Dendritic cell treated with granulocyte-macrophage colony-stimulating factor and Interleukin-4, amounts not matched to agents 40 ng/mL and 50 ng/mL, for 4 days (primary cell): ENCODE data around the gene ARID3B.
"Not testable (repeated sequence)": the region's sequence is repeated elsewhere in the genome, so short reads cannot be mapped to it uniquely, and the experiment has no call there.

Source experiments
- H3K27ac Mint-ChIP-seq: one replicate; pipeline ENCODE4 v1.8.0; 2022; ENCODE audit warnings: mild to moderate bottlenecking, mixed read lengths
- H3K27me3 Mint-ChIP-seq: one replicate; pipeline ENCODE4 v1.8.0; 2022; ENCODE audit warnings: mild to moderate bottlenecking, mixed read lengths
- H3K36me3 Mint-ChIP-seq: one replicate; pipeline ENCODE4 v1.8.0; 2022; ENCODE audit warnings: low read depth, mixed read lengths
- H3K4me1 Mint-ChIP-seq: one replicate; pipeline ENCODE4 v1.8.0; 2022; ENCODE audit warnings: low read depth, mixed read lengths
- H3K4me3 Mint-ChIP-seq: one replicate; pipeline ENCODE4 v1.8.0; 2022; ENCODE audit warnings: mild to moderate bottlenecking, moderate library complexity, mixed read lengths
- H3K9me3 Mint-ChIP-seq: one replicate; pipeline ENCODE4 v1.8.0; 2022; ENCODE audit warnings: mixed read lengths
- intact Hi-C: fragments of 100-400 bp; cut with micrococcal nuclease; formaldehyde crosslinking; loops from one replicate; pipeline ENCODE4 v1.15.0; 2022

The ARID3B gene

GRCh38 chr15:74540761-74541493 is at the start of gene ARID3B:
ARID3B (plus strand) TSS chr15:74541220; CDS start chr15:74543937, 2,717 bp downstream.
- Mint-ChIP-seq H3K27ac (peak within 1 kb of the TSS; percentile 95), H3K36me3 (peaks cover 25% of the 10 kb centered on the region), H3K4me3 (peak within 1 kb of the TSS; percentile 96), H3K27me3 (peaks cover 23% of the 10 kb centered on the region), H3K4me1 (peaks cover 52% of the 10 kb centered on the region), H3K9me3 (no peaks in the 10 kb centered on the region)
- intact Hi-C loops = loop anchor here (1.0 kb wide), 1 partner anchor 74 kb away; the partner anchor contains the start of gene CLK3

DNA sequence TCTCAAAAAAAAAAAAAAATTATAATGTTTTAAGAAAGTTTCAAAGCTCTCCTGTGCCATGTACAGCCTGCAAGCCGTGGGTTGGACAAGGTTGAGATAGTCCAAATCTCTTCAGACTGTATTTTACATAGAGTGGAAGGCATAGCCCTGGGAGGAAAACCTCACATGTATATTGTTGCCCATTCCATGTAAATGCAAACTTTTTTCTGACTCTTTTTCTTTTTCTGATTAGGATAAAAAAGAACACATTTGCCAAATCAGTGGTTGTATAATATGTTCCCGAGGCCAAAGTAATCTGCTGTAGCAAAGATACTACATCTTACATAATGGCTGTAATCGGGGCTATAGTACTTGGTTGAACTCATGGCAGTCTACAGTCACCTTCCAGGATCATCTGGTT is 44.4 kb upstream of the ARID3B start:
- Mint-ChIP-seq H3K9me3 (no peaks in the 10 kb centered on the region), H3K27me3 (no peaks in the 10 kb centered on the region), H3K36me3 (peaks cover 3% of the 10 kb centered on the region), H3K4me3 (no peak overlapping the region), H3K27ac (no peak overlapping the region), H3K4me1 (no peaks in the 10 kb centered on the region)
- intact Hi-C loops = no loop called here

DNA sequence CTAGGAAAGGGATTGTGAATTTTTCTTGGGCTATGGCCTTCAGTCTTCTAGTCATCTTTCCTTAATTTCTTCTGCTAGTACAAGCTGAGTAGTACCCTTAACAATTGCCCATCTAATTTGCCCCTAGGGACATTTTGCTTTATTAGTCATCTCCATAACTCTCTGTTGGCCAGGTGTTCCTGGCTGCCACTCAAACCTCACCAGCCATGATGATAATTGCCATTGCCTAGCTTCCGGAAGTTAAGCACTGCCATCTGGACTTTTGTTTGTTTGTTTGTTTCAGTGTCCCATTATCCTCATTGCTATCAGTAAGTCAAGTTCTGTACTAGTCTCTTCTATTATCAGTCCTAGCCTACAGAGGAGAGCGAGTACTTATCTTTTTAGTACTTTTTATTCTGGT is 43.4 kb upstream of the ARID3B start:
- Mint-ChIP-seq H3K9me3 (no peaks in the 10 kb centered on the region), H3K27ac (no peak overlapping the region), H3K4me1 (peaks cover 3% of the 10 kb centered on the region), H3K27me3 (no peaks in the 10 kb centered on the region), H3K4me3 (no peak overlapping the region), H3K36me3 (no peaks in the 10 kb centered on the region)
- intact Hi-C loops = no loop called here

- Mint-ChIP-seq H3K4me1 (peaks cover 7% of the 10 kb centered on the region), H3K27me3 (no peaks in the 10 kb centered on the region), H3K9me3 (no peaks in the 10 kb centered on the region), H3K4me3 (no peak overlapping the region), H3K27ac (no peak overlapping the region), H3K36me3 (peaks cover 4% of the 10 kb centered on the region)
- intact Hi-C loops = no loop called here
Measured at GRCh38 chr15:74499366-74499765, 41.7 kb upstream of the ARID3B start.

- intact Hi-C loops = no loop called here
- no peaks in the 10 kb centered on the region for H3K27me3 Mint-ChIP-seq
Measured at GRCh38 chr15:74500401-74500800, 40.6 kb upstream of the ARID3B start.

DNA sequence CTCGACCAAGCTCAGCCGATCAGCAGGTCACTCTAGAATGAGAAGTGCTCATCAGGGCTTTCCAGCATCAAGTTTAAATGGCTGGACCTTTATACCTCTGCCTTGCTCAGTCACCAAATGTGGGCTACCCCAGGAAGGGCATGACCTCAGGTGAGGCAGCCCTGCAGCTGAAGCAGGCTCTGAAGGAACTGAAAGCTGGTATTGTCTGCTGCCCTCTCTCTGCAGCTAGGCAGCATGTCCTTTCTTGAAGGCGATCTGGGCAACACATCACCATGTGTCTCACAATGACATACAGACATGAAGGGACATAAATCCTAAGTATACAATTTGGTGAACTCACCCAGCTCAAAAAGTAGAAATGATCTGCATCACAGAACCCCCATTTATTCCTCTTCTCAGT is 38.7 kb upstream of the ARID3B start:
- peaks cover 4% of the 10 kb centered on the region for H3K36me3 Mint-ChIP-seq
- intact Hi-C loops = no loop called here
- no peaks in the 10 kb centered on the region for H3K9me3 Mint-ChIP-seq
- H3K4me3 Mint-ChIP-seq = no peak overlapping the region
- H3K27ac Mint-ChIP-seq = no peak overlapping the region
- peaks cover 7% of the 10 kb centered on the region for H3K4me1 Mint-ChIP-seq
- no peaks in the 10 kb centered on the region for H3K27me3 Mint-ChIP-seq

More at GRCh38 chr15:74500401-74500800, 40.6 kb upstream of the ARID3B start:
- no peak overlapping the region for H3K27ac Mint-ChIP-seq
- H3K4me3 Mint-ChIP-seq = no peak overlapping the region
- peaks cover 7% of the 10 kb centered on the region for H3K4me1 Mint-ChIP-seq
- H3K9me3 Mint-ChIP-seq = no peaks in the 10 kb centered on the region
- peaks cover 4% of the 10 kb centered on the region for H3K36me3 Mint-ChIP-seq

DNA sequence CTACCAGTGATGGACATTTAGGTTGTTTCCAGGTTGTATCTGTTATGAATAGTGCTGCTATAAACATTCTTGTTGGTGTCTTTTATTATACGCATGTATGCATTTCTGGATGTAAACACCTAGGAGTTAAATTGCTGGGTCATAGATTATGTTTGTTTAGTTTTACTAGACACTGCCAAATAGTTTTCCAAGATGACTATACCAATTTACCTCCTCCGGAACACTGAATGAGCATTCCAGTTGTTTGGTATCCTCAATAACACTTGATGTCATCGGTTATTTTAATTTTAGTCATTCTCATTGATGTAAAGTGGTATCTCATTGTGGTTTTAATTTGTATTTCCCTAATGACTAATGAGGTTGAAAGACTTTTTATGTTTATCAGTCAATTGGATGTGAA is 36.6 kb upstream of the ARID3B start:
- no peak overlapping the region for H3K4me3 Mint-ChIP-seq
- no peaks in the 10 kb centered on the region for H3K9me3 Mint-ChIP-seq
- no peak overlapping the region for H3K27ac Mint-ChIP-seq
- intact Hi-C loops = no loop called here
- peaks cover 4% of the 10 kb centered on the region for H3K36me3 Mint-ChIP-seq
- H3K27me3 Mint-ChIP-seq = no peaks in the 10 kb centered on the region
- peaks cover 7% of the 10 kb centered on the region for H3K4me1 Mint-ChIP-seq

DNA sequence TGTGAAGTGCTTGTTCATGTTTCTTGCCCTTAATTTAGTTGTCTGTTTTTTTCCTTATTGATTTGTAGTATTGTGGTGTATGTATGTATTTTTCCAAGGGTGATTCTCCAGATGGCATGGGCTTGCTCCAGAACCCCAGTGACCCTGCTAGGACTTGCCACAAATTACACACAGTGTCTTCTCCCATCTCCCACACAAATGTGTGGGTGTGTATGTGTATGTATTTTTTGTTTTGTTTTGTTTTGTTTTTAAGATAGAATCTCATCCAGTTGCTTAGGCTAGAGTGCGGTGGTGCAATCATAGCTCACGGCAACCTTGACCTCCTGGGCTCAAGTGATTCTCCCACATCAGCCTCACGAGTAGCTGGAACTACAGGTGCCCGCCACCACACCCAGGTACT is 36.2 kb upstream of the ARID3B start:
- no peaks in the 10 kb centered on the region for H3K27me3 Mint-ChIP-seq
- intact Hi-C loops = no loop called here
- H3K27ac Mint-ChIP-seq = no peak overlapping the region
- peaks cover 7% of the 10 kb centered on the region for H3K4me1 Mint-ChIP-seq
- peaks cover 4% of the 10 kb centered on the region for H3K36me3 Mint-ChIP-seq
- no peak overlapping the region for H3K4me3 Mint-ChIP-seq
- no peaks in the 10 kb centered on the region for H3K9me3 Mint-ChIP-seq

GRCh38 chr15:74505837-74506514 is 35.0 kb upstream of the ARID3B start:
- Mint-ChIP-seq H3K4me1 (peaks cover 7% of the 10 kb centered on the region), H3K36me3 (peaks cover 4% of the 10 kb centered on the region), H3K27me3 (no peaks in the 10 kb centered on the region), H3K27ac (no peak overlapping the region), H3K4me3 (no peak overlapping the region), H3K9me3 (no peaks in the 10 kb centered on the region)
- intact Hi-C loops = no loop called here

DNA sequence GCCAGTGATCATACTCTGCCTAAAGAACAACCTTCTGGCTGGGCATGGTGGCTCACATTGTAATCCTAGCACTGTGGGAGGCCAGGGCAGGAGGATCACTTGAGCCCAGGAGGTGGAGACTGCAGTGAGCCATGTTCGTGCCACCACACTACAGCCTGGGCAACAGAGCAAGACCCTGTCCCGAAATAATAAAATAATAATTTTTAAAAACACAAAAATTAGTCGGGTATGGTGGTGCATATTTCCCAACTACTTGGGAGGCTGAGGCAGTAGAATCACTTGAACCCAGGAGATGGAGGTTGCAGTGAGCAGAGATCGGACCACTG is 34.5 kb upstream of the ARID3B start:
- Mint-ChIP-seq H3K27me3 (no peaks in the 10 kb centered on the region), H3K4me1 (peaks cover 12% of the 10 kb centered on the region), H3K27ac (no peak overlapping the region), H3K36me3 (peaks cover 4% of the 10 kb centered on the region), H3K4me3 (no peak overlapping the region), H3K9me3 (no peaks in the 10 kb centered on the region)
- intact Hi-C loops = no loop called here

DNA sequence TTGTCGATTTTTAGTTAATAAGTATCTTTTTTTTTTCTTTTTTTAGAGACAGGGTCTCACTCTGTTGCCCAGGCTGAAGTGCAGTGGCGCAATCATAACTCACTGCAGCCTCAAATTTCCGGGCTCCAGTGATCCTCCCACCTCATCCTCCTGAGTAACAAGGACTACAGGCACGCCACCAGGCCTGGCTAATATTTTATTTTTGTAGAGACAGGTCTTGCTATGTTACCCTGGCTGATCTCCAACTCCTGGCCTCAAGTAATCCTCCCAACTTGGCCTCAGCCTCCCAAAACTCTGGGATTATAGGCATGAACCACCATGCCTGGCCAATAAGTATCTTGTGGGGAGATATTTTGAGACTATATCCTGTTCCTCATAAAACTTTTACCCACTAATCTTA is 29.4 kb upstream of the ARID3B start:
- intact Hi-C loops = no loop called here
- peaks cover 2% of the 10 kb centered on the region for H3K27me3 Mint-ChIP-seq
- H3K4me3 Mint-ChIP-seq = no peak overlapping the region
- peak overlapping the region; percentile 85 for H3K27ac Mint-ChIP-seq
- H3K4me1 Mint-ChIP-seq = peaks cover 34% of the 10 kb centered on the region
- no peaks in the 10 kb centered on the region for H3K36me3 Mint-ChIP-seq
- no peaks in the 10 kb centered on the region for H3K9me3 Mint-ChIP-seq

DNA sequence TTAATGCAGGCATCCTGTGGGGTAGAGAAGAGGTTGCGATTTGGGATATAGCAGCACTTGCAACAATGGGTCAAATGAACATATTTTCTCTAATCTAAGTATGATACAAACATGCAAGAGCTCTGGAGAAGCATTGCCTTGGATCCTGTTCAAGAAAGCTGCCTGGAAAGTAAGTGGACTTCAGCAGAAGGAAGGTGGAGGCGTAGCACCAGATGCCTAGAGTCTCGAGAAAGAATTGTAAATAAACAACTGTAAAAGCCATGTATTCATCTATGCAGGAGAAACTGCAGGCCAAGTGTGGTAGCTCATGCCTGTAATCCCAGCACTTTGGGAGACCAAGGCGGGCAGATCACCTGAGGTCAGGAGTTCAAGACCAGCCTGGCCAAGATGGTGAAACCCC is 27.0 kb upstream of the ARID3B start:
- H3K4me3 Mint-ChIP-seq, H3K9me3 Mint-ChIP-seq, H3K27me3 Mint-ChIP-seq, H3K36me3 Mint-ChIP-seq, intact Hi-C loops: not testable (repeated sequence)
- Mint-ChIP-seq H3K4me1 (peaks cover 34% of the 10 kb centered on the region), H3K27ac (peak overlapping the region; percentile 44)

- no peaks in the 10 kb centered on the region for H3K9me3 Mint-ChIP-seq
- H3K27me3 Mint-ChIP-seq = peaks cover 2% of the 10 kb centered on the region
- no peak overlapping the region for H3K4me3 Mint-ChIP-seq
- H3K36me3 Mint-ChIP-seq = no peaks in the 10 kb centered on the region
- peaks cover 23% of the 10 kb centered on the region for H3K4me1 Mint-ChIP-seq
- no peak overlapping the region for H3K27ac Mint-ChIP-seq
- intact Hi-C loops = no loop called here
Measured at GRCh38 chr15:74517096-74517495, 23.9 kb upstream of the ARID3B start.

- intact Hi-C loops = no loop called here
- Mint-ChIP-seq H3K4me1 (peaks cover 10% of the 10 kb centered on the region), H3K36me3 (no peaks in the 10 kb centered on the region), H3K4me3 (no peak overlapping the region), H3K27ac (no peak overlapping the region), H3K9me3 (no peaks in the 10 kb centered on the region), H3K27me3 (peaks cover 2% of the 10 kb centered on the region)
Measured at GRCh38 chr15:74519311-74519710, 21.7 kb upstream of the ARID3B start.

- intact Hi-C loops = no loop called here
- H3K36me3 Mint-ChIP-seq = no peaks in the 10 kb centered on the region
- no peaks in the 10 kb centered on the region for H3K9me3 Mint-ChIP-seq
- H3K4me1 Mint-ChIP-seq = no peaks in the 10 kb centered on the region
- H3K27ac Mint-ChIP-seq = no peak overlapping the region
- no peak overlapping the region for H3K4me3 Mint-ChIP-seq
- no peaks in the 10 kb centered on the region for H3K27me3 Mint-ChIP-seq
Measured at GRCh38 chr15:74520407-74520806, 20.6 kb upstream of the ARID3B start.
